C4-2B (cell line): Measurements from ENCODE around the gene TOP3B.

Experiments used
- CTCF ChIP-seq: fragments of 450-650 bp; conservative IDR thresholded peaks from 2 replicates; pipeline ENCODE4 v1.5.1; 2017; ENCODE audit warnings: mild to moderate bottlenecking
- ZFX ChIP-seq: fragments of 450-650 bp; IDR thresholded peaks from 2 replicates; pipeline ENCODE4 v1.6.1; 2017

DNA sequence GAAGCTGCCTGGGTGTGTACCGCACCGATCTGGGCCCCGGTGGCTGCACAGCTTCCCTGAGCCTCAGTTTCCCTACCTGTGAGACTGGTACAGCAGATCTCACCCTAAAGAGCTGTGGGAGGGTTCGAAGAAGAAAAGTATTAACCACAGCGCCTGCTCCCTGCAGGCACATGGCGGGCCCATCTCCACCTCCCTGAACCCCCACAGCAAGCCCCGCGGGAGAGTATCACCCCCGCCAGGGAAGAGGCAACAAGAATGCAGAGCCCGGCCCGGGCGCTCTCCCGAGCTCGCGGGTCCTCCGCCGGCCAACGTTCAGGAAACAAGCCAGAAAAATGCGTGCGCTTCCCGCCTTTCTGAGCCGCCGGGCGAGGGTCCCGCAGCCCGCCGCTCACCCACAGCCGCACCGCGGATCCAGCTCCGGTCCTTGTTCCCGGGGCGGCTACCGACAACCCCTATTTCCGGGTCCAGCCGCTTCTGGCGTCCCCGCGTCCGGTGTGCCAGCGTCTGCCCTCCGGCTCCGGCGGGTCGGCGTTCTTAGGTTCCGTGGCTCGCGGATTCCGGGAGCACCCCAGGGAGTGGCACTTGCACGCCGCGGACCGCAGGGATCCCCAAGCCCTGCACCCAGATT, at the start of gene TOP3B:
- no peak for TF ChIP-seq CTCF
- TF ChIP-seq ZFX, result no peak
